Activated CD8-positive, alpha-beta memory T cell treated with anti-CD3 and anti-CD28 coated beads for 24 hours (primary cell): ENCODE results near the gene WDFY2.
"Not testable (repeated sequence)": the region's sequence is repeated elsewhere in the genome, so short reads cannot be mapped to it uniquely, and the experiment has no call there.

Experiments used
- DNase-seq: peaks from one replicate; pipeline ENCODE4 v3.0.0-alpha.2; 2020

WDFY2 gene

GRCh38 chr13:51569001-51569400 is 15.3 kb upstream of the WDFY2 start:
- DNase-seq: not testable (repeated sequence)

- no peak for DNase-seq
Observed at GRCh38 chr13:51576754-51577153, 7.5 kb upstream of the WDFY2 start.

- DNase-seq: no peak
Observed at GRCh38 chr13:51577690-51578089, 6.6 kb upstream of the WDFY2 start.

GRCh38 chr13:51579676-51580075 is 4.6 kb upstream of the WDFY2 start:
- DNase-seq: no peak

GRCh38 chr13:51581148-51581820 is 3.0 kb upstream of the WDFY2 start:
- DNase-seq: no peak

GRCh38 chr13:51583469-51583874 is 790 bp upstream of the WDFY2 start:
- DNase-seq: no peak

- no peak for DNase-seq
Observed at GRCh38 chr13:51584731-51585672, 740 bp downstream of the WDFY2 start.

- DNase-seq: no peak
Observed at GRCh38 chr13:51585696-51586095, 1.4 kb downstream of the WDFY2 start.

GRCh38 chr13:51587372-51587771 is 3.1 kb downstream of the WDFY2 start:
- DNase-seq: no peak

- no peak for DNase-seq
Observed at GRCh38 chr13:51588406-51588949, 4.2 kb downstream of the WDFY2 start.

- DNase-seq: no peak
Observed at GRCh38 chr13:51589793-51590192, 5.5 kb downstream of the WDFY2 start.

- no peak for DNase-seq
Observed at GRCh38 chr13:51590231-51590970, 6.1 kb downstream of the WDFY2 start.

- DNase-seq: no peak
Observed at GRCh38 chr13:51590971-51591627, 6.8 kb downstream of the WDFY2 start.

GRCh38 chr13:51591938-51592337 is 7.7 kb downstream of the WDFY2 start:
- not testable (repeated sequence) for DNase-seq

- no peak for DNase-seq
Observed at GRCh38 chr13:51594432-51594831, 10.2 kb downstream of the WDFY2 start.

GRCh38 chr13:51595416-51595815 is 11.2 kb downstream of the WDFY2 start:
- DNase-seq: no peak

- no peak for DNase-seq
Observed at GRCh38 chr13:51596541-51596940, 12.3 kb downstream of the WDFY2 start.

GRCh38 chr13:51599444-51600176 is 15.3 kb downstream of the WDFY2 start:
- DNase-seq: no peak

GRCh38 chr13:51600703-51601102 is 16.4 kb downstream of the WDFY2 start:
- DNase-seq: no peak

GRCh38 chr13:51601601-51602565 is 17.6 kb downstream of the WDFY2 start:
- DNase-seq: no peak

- DNase-seq: no peak
Observed at GRCh38 chr13:51603716-51604115, 19.5 kb downstream of the WDFY2 start.
